H9 (cell line): ENCODE results near the gene TTC28. TPM values are rescaled to one million over a fixed set of nuclear protein-coding genes. Genes with fewer than 3 reads are reported as not detected.

Experiments
- DNase-seq: peaks from one replicate; pipeline ENCODE4 v3.0.0-alpha.2; 2017
- H2AFZ ChIP-seq: one replicate; pipeline ENCODE4 v1.6.1; 2013; ENCODE audit warnings: mild to moderate bottlenecking, low read length, control low read depth, moderate library complexity
- H2AK5ac ChIP-seq: 2 replicates; pipeline ENCODE4 v1.6.1; 2013; ENCODE audit warnings: low read length, control low read depth, mixed read lengths; ENCODE audit not compliant: insufficient read length
- H2BK120ac ChIP-seq: one replicate; pipeline ENCODE4 v1.6.1; 2013; ENCODE audit warnings: low read depth, mild to moderate bottlenecking, low read length, control low read depth, inconsistent platforms; ENCODE audit not compliant: poor library complexity, severe bottlenecking
- H2BK12ac ChIP-seq: 2 replicates; pipeline ENCODE4 v1.6.1; 2013; ENCODE audit warnings: low read length, control low read depth, mixed read lengths, low read depth; ENCODE audit not compliant: insufficient read length
- H2BK15ac ChIP-seq: 2 replicates; pipeline ENCODE4 v1.6.1; 2013; ENCODE audit warnings: low read depth, low read length, control low read depth
- H2BK20ac ChIP-seq: one replicate; pipeline ENCODE4 v1.6.1; 2013; ENCODE audit warnings: low read depth, mild to moderate bottlenecking, low read length, control low read depth, inconsistent platforms; ENCODE audit not compliant: poor library complexity, severe bottlenecking
- H2BK5ac ChIP-seq: 2 replicates; pipeline ENCODE4 v1.6.1; 2013; ENCODE audit warnings: low read length, control low read depth, mixed read lengths; ENCODE audit not compliant: insufficient read length
- H3K14ac ChIP-seq: 2 replicates; pipeline ENCODE4 v1.6.1; 2013; ENCODE audit warnings: low read length, control low read depth; ENCODE audit not compliant: insufficient read depth
- H3K18ac ChIP-seq: 2 replicates; pipeline ENCODE4 v1.6.1; 2013; ENCODE audit warnings: low read depth, mild to moderate bottlenecking, mixed read lengths, low read length, control low read depth; ENCODE audit not compliant: insufficient read length
- H3K23ac ChIP-seq: 2 replicates; pipeline ENCODE4 v1.6.1; 2013; ENCODE audit warnings: low read length, control low read depth, mixed read lengths, low read depth; ENCODE audit not compliant: insufficient read length
- H3K23me2 ChIP-seq: 2 replicates; pipeline ENCODE4 v1.6.1; 2013; ENCODE audit warnings: low read depth, mild to moderate bottlenecking, mixed read lengths, low read length, control low read depth; ENCODE audit not compliant: insufficient read length, poor library complexity, severe bottlenecking
- H3K27ac ChIP-seq: 2 replicates; pipeline ENCODE4 v1.5.1; 2013; ENCODE audit warnings: low read length, control low read depth, mixed read lengths, low read depth; ENCODE audit not compliant: insufficient read length
- H3K27me3 ChIP-seq: 2 replicates; pipeline ENCODE4 v1.6.1; 2013; ENCODE audit warnings: low read length, control low read depth, inconsistent platforms; ENCODE audit not compliant: insufficient read depth
- H3K4ac ChIP-seq: 2 replicates; pipeline ENCODE4 v1.6.1; 2013; ENCODE audit warnings: low read depth, mild to moderate bottlenecking, control low read depth, inconsistent platforms, low read length, moderate library complexity
- H3K4me1 ChIP-seq: 2 replicates; pipeline ENCODE4 v1.6.1; 2013; ENCODE audit warnings: low read length, control low read depth, inconsistent platforms; ENCODE audit not compliant: insufficient read depth
- H3K4me2 ChIP-seq: 2 replicates; pipeline ENCODE4 v1.6.1; 2013; ENCODE audit warnings: low read length, control low read depth, mixed read lengths; ENCODE audit not compliant: insufficient read length, insufficient read depth
- H3K56ac ChIP-seq: 2 replicates; pipeline ENCODE4 v1.6.1; 2013; ENCODE audit warnings: low read depth, mild to moderate bottlenecking, mixed read lengths, low read length, control low read depth; ENCODE audit not compliant: insufficient read length
- H3K79me1 ChIP-seq: 2 replicates; pipeline ENCODE4 v1.6.1; 2013; ENCODE audit warnings: low read depth, mild to moderate bottlenecking, moderate library complexity, low read length, control low read depth, inconsistent platforms; ENCODE audit not compliant: insufficient read depth, poor library complexity, severe bottlenecking
- H3K79me2 ChIP-seq: 2 replicates; pipeline ENCODE4 v1.6.1; 2013; ENCODE audit warnings: low read length, control low read depth, inconsistent platforms; ENCODE audit not compliant: insufficient read depth
- H3K9ac ChIP-seq: 2 replicates; pipeline ENCODE4 v1.6.1; 2013; ENCODE audit warnings: low read length, control low read depth, mixed read lengths; ENCODE audit not compliant: insufficient read length; ENCODE audit errors: extremely low read depth
- H3K9me3 ChIP-seq: one replicate; pipeline ENCODE4 v1.6.1; 2013; ENCODE audit warnings: low read depth, low read length, inconsistent platforms; ENCODE audit not compliant: control insufficient read depth
- H3T11ph ChIP-seq: one replicate; pipeline ENCODE4 v1.6.1; 2013; ENCODE audit warnings: mild to moderate bottlenecking, low read length, control low read depth, inconsistent platforms
- H4K20me1 ChIP-seq: one replicate; pipeline ENCODE4 v1.6.1; 2013; ENCODE audit not compliant: control insufficient read depth, insufficient read length, insufficient read depth
- H4K5ac ChIP-seq: 2 replicates; pipeline ENCODE4 v1.6.1; 2013; ENCODE audit warnings: low read depth, mild to moderate bottlenecking, mixed read lengths, low read length, control low read depth; ENCODE audit not compliant: insufficient read length
- H4K8ac ChIP-seq: replicated peaks from 2 replicates; pipeline ENCODE4 v1.6.1; 2013; ENCODE audit warnings: low read length, control low read depth, mixed read lengths, low read depth; ENCODE audit not compliant: insufficient read length
- H4K91ac ChIP-seq: 2 replicates; pipeline ENCODE4 v1.6.1; 2013; ENCODE audit warnings: low read depth, mild to moderate bottlenecking, moderate library complexity, mixed read lengths, low read length, control low read depth; ENCODE audit not compliant: insufficient read length
- H3K27ac Mint-ChIP-seq, 3 experiments: 2 replicates in 2 of 3; 3 replicates in 1 of 3; pipeline ENCODE4 v1.8.0; 2020 to 2021; ENCODE audit warnings: mixed read lengths in 3 of 3, mild to moderate bottlenecking in 1 of 3, moderate library complexity in 1 of 3
- H3K27me3 Mint-ChIP-seq: 2 replicates; pipeline ENCODE4 v1.8.0; 2021; ENCODE audit warnings: low read depth, mild to moderate bottlenecking, moderate library complexity, mixed read lengths
- H3K36me3 Mint-ChIP-seq, 3 experiments: 2 replicates in 2 of 3; 3 replicates in 1 of 3; pipeline ENCODE4 v1.8.0; 2020 to 2021; ENCODE audit warnings: low read depth in 3 of 3, mixed read lengths in 3 of 3; ENCODE audit not compliant: insufficient read depth in 1 of 3
- H3K4me1 Mint-ChIP-seq, 2 experiments: 2 replicates each; pipeline ENCODE4 v1.8.0; 2020; ENCODE audit warnings: mixed read lengths in 2 of 2
- H3K4me3 Mint-ChIP-seq, 2 experiments: 2 replicates in 1 of 2; 3 replicates in 1 of 2; pipeline ENCODE4 v1.8.0; 2020 to 2021; ENCODE audit warnings: mild to moderate bottlenecking in 2 of 2, mixed read lengths in 2 of 2, moderate library complexity in 1 of 2
- H3K9me3 Mint-ChIP-seq, 2 experiments: 2 replicates in 1 of 2; 3 replicates in 1 of 2; pipeline ENCODE4 v1.8.0; 2020; ENCODE audit warnings: mild to moderate bottlenecking in 2 of 2, mixed read lengths in 2 of 2, moderate library complexity in 1 of 2
- CTCF ChIP-seq: fragments of 200-600 bp; sonication (generic); conservative IDR thresholded peaks from 3 replicates; pipeline ENCODE4 v1.8.0; 2021; ENCODE audit warnings: antibody characterized with exemption, mild to moderate bottlenecking
- WGBS: extraction: QIAGEN DNeasy Blood & Tissue Kit; methylation state at CpG from one replicate; pipeline ENCODE4 v1.1.7; 2013; ENCODE audit warnings: missing lambda C conversion rate, low lambda C conversion rate, mixed read lengths; ENCODE audit not compliant: insufficient read length; ENCODE audit errors: extremely low coverage; 5-methylcytosine and 5-hydroxymethylcytosine counted together
- total RNA-seq: library from RNA; stranded (reverse); gene quantifications from 2 replicates; pipeline ENCODE4 v1.2.1, GENCODE V29; 2021

TTC28 gene
- total RNA-seq, 1 experiment from 2014 or later: 13.6 TPM

- H2BK12ac ChIP-seq: no peak overlapping the region
- H3K14ac ChIP-seq: no peak overlapping the region
- DNase-seq: no peak
- Mint-ChIP-seq H3K27ac (no peak overlapping the region), H3K4me1 (peaks cover 0 to 3% of the 10 kb centered on the region in 2 experiments; a peak in 1 of 4 replicates), H3K9me3 (no peaks in the 10 kb centered on the region), H3K4me3 (no peak overlapping the region; a peak in 1 of 5 replicates), H3K36me3 (no peaks in the 10 kb centered on the region), H3K27me3 (no peaks in the 10 kb centered on the region)
- no peaks in the 10 kb centered on the region for H3K4me1 ChIP-seq
- H4K5ac ChIP-seq: no peak overlapping the region
- H3K18ac ChIP-seq: no peak overlapping the region
- H3K27me3 ChIP-seq: no peaks in the 10 kb centered on the region
- H2BK15ac ChIP-seq: no peak overlapping the region
- H3K79me1 ChIP-seq: no peaks in the 10 kb centered on the region
- no peak overlapping the region for H2BK120ac ChIP-seq
- H2BK20ac ChIP-seq: no peak overlapping the region
- WGBS: no CpG with 5 or more reads among the region's 8 CpGs
- no peak overlapping the region for H3K4ac ChIP-seq
- no peak for TF ChIP-seq CTCF
- no peaks in the 10 kb centered on the region for H3K9me3 ChIP-seq
- no peak overlapping the region for H3K23ac ChIP-seq
- H3K9ac ChIP-seq: no peak overlapping the region
- no peak overlapping the region for H4K91ac ChIP-seq
- no peak overlapping the region for H3K56ac ChIP-seq
- no peak overlapping the region for H2AFZ ChIP-seq
- H3K23me2 ChIP-seq: no peaks in the 10 kb centered on the region
- no peak overlapping the region for H2AK5ac ChIP-seq
- H2BK5ac ChIP-seq: no peak overlapping the region
- H4K8ac ChIP-seq: no peak overlapping the region
- H3K4me2 ChIP-seq: no peak overlapping the region
- H3T11ph ChIP-seq: no peak overlapping the region
- H3K27ac ChIP-seq: no peak overlapping the region
- H3K79me2 ChIP-seq: no peaks in the 10 kb centered on the region
- H4K20me1 ChIP-seq: no peaks in the 10 kb centered on the region
Observed at GRCh38 chr22:28002863-28003565, 676.6 kb downstream of the TTC28 start.
